ENCODE data around the gene SAMD13. TPM values are rescaled to one million over a fixed set of nuclear protein-coding genes. Genes with fewer than 3 reads are reported as not detected.

SAMD13 gene
- polyA plus RNA-seq, 1 donor from 2014 or later, result 20.0 TPM

DNA sequence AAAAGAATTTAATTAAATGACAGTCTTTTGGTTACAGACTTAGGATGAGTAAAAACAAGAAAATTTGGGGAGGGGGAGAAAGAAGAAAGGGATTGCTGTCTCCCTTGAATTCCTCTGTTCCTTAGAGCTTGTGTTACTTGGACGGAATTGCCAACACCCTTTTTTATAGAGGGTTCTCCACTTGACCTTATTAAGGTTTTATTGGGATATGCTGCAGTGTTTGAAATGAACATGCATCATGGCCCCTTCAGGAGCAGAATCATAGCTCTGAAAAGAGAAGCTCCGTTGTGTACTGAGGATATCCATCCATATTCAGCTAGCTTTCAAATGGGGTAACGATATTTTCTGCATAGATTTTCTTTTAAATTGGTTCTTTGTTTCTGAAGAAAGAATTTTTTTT is 48.6 kb downstream of the SAMD13 start:
- TF ChIP-seq MXI1 (conservative IDR thresholded peaks at IDR 0.05; ENCODE audit: poor library complexity, severe bottlenecking), result no peak
- no peak for TF ChIP-seq SMC3 (conservative IDR thresholded peaks at IDR 0.05; ENCODE audit: poor library complexity)
- TF ChIP-seq, protein P1, sequence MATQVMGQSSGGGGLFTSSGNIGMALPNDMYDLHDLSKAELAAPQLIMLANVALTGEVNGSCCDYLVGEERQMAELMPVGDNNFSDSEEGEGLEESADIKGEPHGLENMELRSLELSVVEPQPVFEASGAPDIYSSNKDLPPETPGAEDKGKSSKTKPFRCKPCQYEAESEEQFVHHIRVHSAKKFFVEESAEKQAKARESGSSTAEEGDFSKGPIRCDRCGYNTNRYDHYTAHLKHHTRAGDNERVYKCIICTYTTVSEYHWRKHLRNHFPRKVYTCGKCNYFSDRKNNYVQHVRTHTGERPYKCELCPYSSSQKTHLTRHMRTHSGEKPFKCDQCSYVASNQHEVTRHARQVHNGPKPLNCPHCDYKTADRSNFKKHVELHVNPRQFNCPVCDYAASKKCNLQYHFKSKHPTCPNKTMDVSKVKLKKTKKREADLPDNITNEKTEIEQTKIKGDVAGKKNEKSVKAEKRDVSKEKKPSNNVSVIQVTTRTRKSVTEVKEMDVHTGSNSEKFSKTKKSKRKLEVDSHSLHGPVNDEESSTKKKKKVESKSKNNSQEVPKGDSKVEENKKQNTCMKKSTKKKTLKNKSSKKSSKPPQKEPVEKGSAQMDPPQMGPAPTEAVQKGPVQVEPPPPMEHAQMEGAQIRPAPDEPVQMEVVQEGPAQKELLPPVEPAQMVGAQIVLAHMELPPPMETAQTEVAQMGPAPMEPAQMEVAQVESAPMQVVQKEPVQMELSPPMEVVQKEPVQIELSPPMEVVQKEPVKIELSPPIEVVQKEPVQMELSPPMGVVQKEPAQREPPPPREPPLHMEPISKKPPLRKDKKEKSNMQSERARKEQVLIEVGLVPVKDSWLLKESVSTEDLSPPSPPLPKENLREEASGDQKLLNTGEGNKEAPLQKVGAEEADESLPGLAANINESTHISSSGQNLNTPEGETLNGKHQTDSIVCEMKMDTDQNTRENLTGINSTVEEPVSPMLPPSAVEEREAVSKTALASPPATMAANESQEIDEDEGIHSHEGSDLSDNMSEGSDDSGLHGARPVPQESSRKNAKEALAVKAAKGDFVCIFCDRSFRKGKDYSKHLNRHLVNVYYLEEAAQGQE (IDR thresholded peaks at IDR 0.05; ENCODE audit: borderline replicate concordance), result no peak
- no peaks in the 10 kb centered on the region for H3K9me3 ChIP-seq (ENCODE audit: low read length)
- no peaks in the 10 kb centered on the region for H3K27me3 ChIP-seq (ENCODE audit: insufficient read depth, low read depth, low read length)
- no peak overlapping the region for H3K4me2 ChIP-seq (ENCODE audit: low read length)
- H3K4me3 ChIP-seq (ENCODE audit: low read length), result no peak overlapping the region
- H2AFZ ChIP-seq (ENCODE audit: low read depth, low read length), result no peak overlapping the region
- no peak overlapping the region for H3K27ac ChIP-seq (ENCODE audit: low read length)
- H3F3A ChIP-seq (ENCODE audit: insufficient read depth, low read length, poor library complexity, severe bottlenecking), result peaks cover 3% of the 10 kb centered on the region
- H3K9ac ChIP-seq (ENCODE audit: low read length), result no peak overlapping the region
- no peaks in the 10 kb centered on the region for H3K36me3 ChIP-seq (ENCODE audit: insufficient read depth, low read length)
- no peaks in the 10 kb centered on the region for H4K20me1 ChIP-seq (ENCODE audit: insufficient read depth)
- H3K9me2 ChIP-seq (ENCODE audit: insufficient read depth, low read length), result no peaks in the 10 kb centered on the region
- no peaks in the 10 kb centered on the region for H3K79me2 ChIP-seq (replicated peaks; ENCODE audit: insufficient read depth, low read length)

DNA sequence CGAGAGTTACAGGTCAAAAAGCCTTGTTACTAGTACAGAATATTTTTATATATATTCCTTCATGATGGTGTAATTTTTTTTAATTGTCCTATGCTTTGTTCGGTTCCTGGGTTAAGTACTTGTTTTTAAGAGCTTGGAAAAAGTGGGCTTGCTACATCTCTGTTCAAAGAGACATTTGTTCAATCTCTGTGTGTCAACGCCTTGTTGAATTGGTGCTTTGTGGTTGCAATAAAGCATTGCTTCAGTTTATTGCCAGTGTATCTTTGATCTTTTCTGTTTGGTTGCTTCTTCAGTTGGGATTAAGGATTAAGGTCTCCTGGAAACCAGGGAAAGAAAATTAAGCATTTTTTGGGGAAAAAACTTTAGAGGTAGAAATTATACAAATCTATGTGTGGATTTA is 49.0 kb downstream of the SAMD13 start:
- Histone ChIP-seq H3K9ac (ENCODE audit: low read length) (no peak overlapping the region), H4K20me1 (ENCODE audit: insufficient read depth) (no peaks in the 10 kb centered on the region), H3K4me2 (ENCODE audit: low read length) (no peak overlapping the region), H3F3A (ENCODE audit: insufficient read depth, low read length, poor library complexity, severe bottlenecking) (peaks cover 3% of the 10 kb centered on the region), H3K79me2 (replicated peaks; ENCODE audit: insufficient read depth, low read length) (no peaks in the 10 kb centered on the region), H3K4me3 (ENCODE audit: low read length) (no peak overlapping the region), H3K27ac (ENCODE audit: low read length) (no peak overlapping the region), H3K9me3 (ENCODE audit: low read length) (no peaks in the 10 kb centered on the region), H3K27me3 (ENCODE audit: insufficient read depth, low read depth, low read length) (no peaks in the 10 kb centered on the region), H2AFZ (ENCODE audit: low read depth, low read length) (no peak overlapping the region), H3K36me3 (ENCODE audit: insufficient read depth, low read length) (no peaks in the 10 kb centered on the region), H3K9me2 (ENCODE audit: insufficient read depth, low read length) (no peaks in the 10 kb centered on the region)
- TF ChIP-seq, protein P1 (IDR thresholded peaks at IDR 0.05; ENCODE audit: borderline replicate concordance), result no peak
- TF ChIP-seq EZH2 (IDR thresholded peaks at IDR 0.05; ENCODE audit: borderline replicate concordance, insufficient read depth, low read length, poor library complexity, severe bottlenecking) (no peak), MXI1 (conservative IDR thresholded peaks at IDR 0.05; ENCODE audit: poor library complexity, severe bottlenecking) (no peak), RAD21 (conservative IDR thresholded peaks at IDR 0.05) (no peak), EP300 (conservative IDR thresholded peaks at IDR 0.05; ENCODE audit: poor library complexity, severe bottlenecking) (no peak), TAF1 (IDR thresholded peaks at IDR 0.05; ENCODE audit: low read depth) (no peak), SMC3 (conservative IDR thresholded peaks at IDR 0.05; ENCODE audit: poor library complexity) (no peak), POLR2AphosphoS5 (IDR thresholded peaks at IDR 0.05) (no peak)
- TF ChIP-seq, protein P2, sequence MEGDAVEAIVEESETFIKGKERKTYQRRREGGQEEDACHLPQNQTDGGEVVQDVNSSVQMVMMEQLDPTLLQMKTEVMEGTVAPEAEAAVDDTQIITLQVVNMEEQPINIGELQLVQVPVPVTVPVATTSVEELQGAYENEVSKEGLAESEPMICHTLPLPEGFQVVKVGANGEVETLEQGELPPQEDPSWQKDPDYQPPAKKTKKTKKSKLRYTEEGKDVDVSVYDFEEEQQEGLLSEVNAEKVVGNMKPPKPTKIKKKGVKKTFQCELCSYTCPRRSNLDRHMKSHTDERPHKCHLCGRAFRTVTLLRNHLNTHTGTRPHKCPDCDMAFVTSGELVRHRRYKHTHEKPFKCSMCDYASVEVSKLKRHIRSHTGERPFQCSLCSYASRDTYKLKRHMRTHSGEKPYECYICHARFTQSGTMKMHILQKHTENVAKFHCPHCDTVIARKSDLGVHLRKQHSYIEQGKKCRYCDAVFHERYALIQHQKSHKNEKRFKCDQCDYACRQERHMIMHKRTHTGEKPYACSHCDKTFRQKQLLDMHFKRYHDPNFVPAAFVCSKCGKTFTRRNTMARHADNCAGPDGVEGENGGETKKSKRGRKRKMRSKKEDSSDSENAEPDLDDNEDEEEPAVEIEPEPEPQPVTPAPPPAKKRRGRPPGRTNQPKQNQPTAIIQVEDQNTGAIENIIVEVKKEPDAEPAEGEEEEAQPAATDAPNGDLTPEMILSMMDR (IDR thresholded peaks at IDR 0.05; ENCODE audit: poor library complexity, severe bottlenecking), result no peak
